Esophagus muscularis mucosa (tissue), 4 donors: ENCODE measurements around the gene CDC37. TPM values are rescaled to one million over a fixed set of nuclear protein-coding genes. Genes with fewer than 3 reads are reported as not detected.
A peak's percentile ranks its signal among the peaks of the same experiment; 100 is the strongest.
"Not testable (repeated sequence)": the region's sequence is repeated elsewhere in the genome, so short reads cannot be mapped to it uniquely, and the experiment has no call there.

Experiments used
- DNase-seq: peaks from one replicate; pipeline ENCODE4 v3.0.0-alpha.2; 2017; ENCODE audit errors: extremely low spot score
- H3K27ac ChIP-seq, 4 donors: fragments of 200-600 bp; sonication (generic); replicated peaks in 1 of 4; 1 replicate in 3 of 4; 2 replicates in 1 of 4; pipeline ENCODE4 v1.5.1; 2016 to 2019; ENCODE audit warnings: mild to moderate bottlenecking in 1 of 4
- H3K27me3 ChIP-seq, 4 donors: fragments of 200-600 bp; sonication (generic); one replicate each; pipeline versions ENCODE4 v1.5.1 to v1.6.0; 2016 to 2019
- H3K36me3 ChIP-seq, 4 donors: fragments of 200-600 bp; sonication (generic); one replicate each; pipeline ENCODE4 v1.5.1; 2016 to 2019
- H3K4me1 ChIP-seq, 4 donors: fragments of 200-600 bp; sonication (generic); one replicate each; pipeline ENCODE4 v1.5.1; 2016 to 2019
- H3K4me3 ChIP-seq, 4 donors: fragments of 200-600 bp; sonication (generic); 1 replicate in 2 of 4; 2 replicates in 2 of 4; pipeline ENCODE4 v1.5.1; 2016 to 2019; ENCODE audit warnings: mild to moderate bottlenecking in 4 of 4, moderate library complexity in 1 of 4
- H3K9me3 ChIP-seq, 4 donors: fragments of 200-600 bp; sonication (generic); 1 replicate in 3 of 4; 2 replicates in 1 of 4; pipeline ENCODE4 v1.5.1; 2016 to 2019
- CTCF ChIP-seq, 3 experiments: fragments of 200-600 bp in 2 of 3; fragments of 450-650 bp in 1 of 3; sonication (generic) in 2 of 3; IDR thresholded peaks; one replicate each; pipeline ENCODE4 v1.5.1; 2017 to 2019; ENCODE audit warnings: antibody characterized with exemption in 3 of 3, mild to moderate bottlenecking in 2 of 3, moderate library complexity in 1 of 3
- EP300 ChIP-seq: sonication (generic); formaldehyde crosslinking; IDR thresholded peaks from one replicate; pipeline ENCODE4 v1.6.1; 2017; ENCODE audit warnings: antibody characterized with exemption
- POLR2A ChIP-seq: fragments of 450-650 bp; IDR thresholded peaks from one replicate; pipeline ENCODE4 v1.6.1; 2017; ENCODE audit warnings: antibody characterized with exemption, moderate library complexity, mild to moderate bottlenecking, low read depth
- POLR2AphosphoS5 ChIP-seq, 2 donors: sonication (generic); formaldehyde crosslinking; IDR thresholded peaks; one replicate each; pipeline ENCODE4 v1.6.1; 2017; ENCODE audit warnings: antibody characterized with exemption in 2 of 2
- WGBS: methylation state at CpG from one replicate; pipeline ENCODE4 v1.1.5; 2018; 5-methylcytosine and 5-hydroxymethylcytosine counted together
- intact Hi-C: fragments of 100-400 bp; cut with DNase I; formaldehyde crosslinking; loops from one replicate; pipeline ENCODE4 v1.15.1; 2023
- total RNA-seq, 4 donors: library from RNA; depleted of rRNA; stranded (reverse); fragments of >200 nt; gene quantifications; one replicate each; pipeline versions ENCODE4 v1.1.0 to v1.2.1, GENCODE V29; 2016

CDC37 gene
- total RNA-seq, 4 donors from 2014 or later = 131 to 176 (median 160) TPM

- no peak for DNase-seq
- peaks cover 40 to 53% (median 51%) of the 10 kb centered on the region in 4 donors for H3K36me3 ChIP-seq
- H3K27ac ChIP-seq = no peak overlapping the region
- no peaks in the 10 kb centered on the region for H3K9me3 ChIP-seq
- H3K27me3 ChIP-seq = peaks cover 0 to 3% (median 0%) of the 10 kb centered on the region in 4 donors
- intact Hi-C loops = loop anchor here (1.0 kb wide), 1 partner anchor 121 kb away; no protein-coding TSS in a partner anchor
- no peak overlapping the region for H3K4me3 ChIP-seq
- 22% methylated on average over 5 of the region's 9 CpGs for whole genome bisulfite sequencing
- TF ChIP-seq POLR2AphosphoS5 (IDR thresholded peaks at IDR 0.05) (peak; percentile 17 to 32), CTCF (IDR thresholded peaks at IDR 0.05) (peak; percentile 74 to 86 (median 82)), POLR2A (no peak), EP300 (no peak)
- peaks cover 0 to 8% (median 7%) of the 10 kb centered on the region in 4 donors for H3K4me1 ChIP-seq
These were observed 12.6 kb downstream of the CDC37 start for GRCh38 chr19:10390652-10391286.

GRCh38 chr19:10389863-10390262, 13.5 kb downstream of the CDC37 start:
- no peaks in the 10 kb centered on the region for H3K9me3 ChIP-seq
- DNase-seq = no peak
- H3K4me3 ChIP-seq = no peak overlapping the region
- H3K4me1 ChIP-seq = peaks cover 0 to 8% (median 7%) of the 10 kb centered on the region in 4 donors
- intact Hi-C loops = loop anchor here (1.0 kb wide), 1 partner anchor 121 kb away; no protein-coding TSS in a partner anchor
- TF ChIP-seq CTCF (IDR thresholded peaks at IDR 0.05) (no peak), POLR2AphosphoS5 (IDR thresholded peaks at IDR 0.05) (peak in 1 of 2 donors; percentile 5)
- H3K27ac ChIP-seq = no peak overlapping the region
- H3K27me3 ChIP-seq = peaks cover 0 to 3% (median 0%) of the 10 kb centered on the region in 4 donors
- WGBS = 66% methylated on average over 9 of the region's 12 CpGs
- H3K36me3 ChIP-seq = peaks cover 31 to 44% (median 42%) of the 10 kb centered on the region in 4 donors

- intact Hi-C loops = no loop called here
- Histone ChIP-seq H3K27me3 (peaks cover 0 to 3% (median 0%) of the 10 kb centered on the region in 4 donors), H3K4me1 (peaks cover 0 to 8% (median 7%) of the 10 kb centered on the region in 4 donors), H3K4me3 (no peak overlapping the region), H3K27ac (no peak overlapping the region), H3K9me3 (no peaks in the 10 kb centered on the region), H3K36me3 (peaks cover 23 to 35% (median 34%) of the 10 kb centered on the region in 4 donors)
- TF ChIP-seq POLR2AphosphoS5 (IDR thresholded peaks at IDR 0.05) (peak in 1 of 2 donors; percentile 19), POLR2A (no peak), CTCF (IDR thresholded peaks at IDR 0.05) (peak; percentile 91 to 93 (median 93)), EP300 (no peak)
- WGBS = 0% methylated on average over 3 of the region's 3 CpGs
- peak; percentile 97 for DNase-seq
These were observed 14.4 kb downstream of the CDC37 start for GRCh38 chr19:10388957-10389356.

GRCh38 chr19:10384580-10384979, 18.8 kb downstream of the CDC37 start:
- TF ChIP-seq EP300 = no peak
- TF ChIP-seq CTCF (IDR thresholded peaks at IDR 0.05) = no peak
- peaks cover 8 to 22% (median 19%) of the 10 kb centered on the region in 4 donors for H3K4me1 ChIP-seq
- 90% methylated on average over 9 of the region's 9 CpGs for WGBS
- H3K4me3 ChIP-seq = no peak overlapping the region
- no peak overlapping the region for H3K27ac ChIP-seq
- H3K36me3 ChIP-seq = no peaks in the 10 kb centered on the region
- DNase-seq = no peak
- intact Hi-C loops = no loop called here
- peaks cover 0 to 3% (median 0%) of the 10 kb centered on the region in 4 donors for H3K27me3 ChIP-seq
- no peaks in the 10 kb centered on the region for H3K9me3 ChIP-seq

- H3K27ac ChIP-seq, DNase-seq, intact Hi-C loops, H3K4me3 ChIP-seq, H3K27me3 ChIP-seq, H3K36me3 ChIP-seq, H3K9me3 ChIP-seq: not testable (repeated sequence)
- peaks cover 11 to 28% (median 20%) of the 10 kb centered on the region in 4 donors for H3K4me1 ChIP-seq
- 89% methylated on average over 8 of the region's 8 CpGs for WGBS
These were observed 20.2 kb downstream of the CDC37 start for GRCh38 chr19:10383223-10383499.
